ENCODE measurements around the gene ARMC9. TPM values are rescaled to one million over a fixed set of nuclear protein-coding genes. Genes with fewer than 3 reads are reported as not detected.

ARMC9 gene
- total RNA-seq, 4 donors from 2014 or later, result 11.5 to 59.5 (median 14.4) TPM

DNA sequence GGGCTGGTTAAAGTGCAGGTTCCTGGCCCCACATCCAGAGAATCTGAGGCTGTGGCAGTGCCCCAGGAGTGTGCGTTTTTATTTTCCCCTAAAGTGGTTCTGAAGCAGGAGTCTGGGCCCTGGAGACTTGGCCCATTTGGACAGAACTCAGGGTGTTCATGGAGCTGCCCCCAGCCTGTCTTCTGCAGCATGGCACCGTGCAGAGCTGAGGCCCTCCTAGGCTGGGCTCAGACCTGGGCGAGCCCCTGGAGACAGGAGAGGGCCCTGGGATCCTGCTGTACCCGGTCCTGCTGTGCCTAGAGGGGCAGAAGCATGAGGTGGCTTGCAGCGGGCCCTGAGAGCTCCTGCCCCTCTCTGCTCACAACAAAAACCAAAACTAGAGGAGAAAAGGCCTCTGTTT lies 138.3 kb downstream of the ARMC9 start:
- WGBS, 2 donors (ENCODE audit: low coverage in 1 of 2), result 85% methylated on average over 5 of the region's 5 CpGs; no CpG with 5 or more reads in 1 of the 2 donors

DNA sequence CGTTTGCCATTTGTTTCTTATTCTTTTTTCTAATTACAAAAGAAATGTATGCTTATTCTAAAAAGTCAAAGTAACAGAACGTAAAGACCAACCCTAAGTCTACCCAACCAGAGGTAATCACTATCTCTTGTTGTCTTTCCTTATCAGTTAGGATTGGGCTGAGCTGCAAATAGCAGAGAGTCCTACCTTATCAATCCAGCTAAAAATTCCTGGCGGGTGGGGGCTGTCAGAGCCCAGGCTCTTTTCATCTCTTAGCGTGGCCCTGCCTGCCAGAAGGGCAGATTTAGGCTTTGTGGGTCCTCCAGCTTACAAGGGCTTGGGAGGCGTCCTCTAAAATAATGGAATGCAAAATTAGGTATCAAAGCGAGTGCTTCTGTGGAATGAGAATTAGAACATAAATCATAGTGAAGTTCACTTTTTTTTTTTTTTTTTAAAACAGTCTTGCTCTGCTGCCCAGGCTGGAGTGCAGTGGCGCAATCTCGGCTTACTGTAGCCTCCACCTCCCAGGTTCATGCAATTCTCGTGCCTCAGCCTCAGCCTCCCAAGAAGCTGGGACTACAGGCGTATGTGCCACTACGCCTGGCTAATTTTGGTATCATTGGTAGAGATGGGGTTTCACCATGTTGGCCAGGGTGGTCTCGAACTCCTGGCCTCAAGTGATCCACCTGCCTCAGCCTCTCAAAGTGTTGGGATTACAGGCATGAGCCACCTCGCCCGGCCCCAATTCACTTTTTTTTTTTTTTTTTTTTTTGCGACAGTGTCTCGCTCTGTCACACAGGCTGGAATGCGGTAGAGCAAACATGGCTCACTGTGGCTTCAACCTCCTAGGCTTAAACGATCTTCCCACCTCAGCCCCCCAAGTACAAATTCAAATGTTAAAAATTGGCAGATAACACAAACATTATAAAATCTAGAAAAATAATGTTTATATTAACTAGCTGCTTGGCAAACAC lies 139.7 kb downstream of the ARMC9 start:
- Histone ChIP-seq H3K9me3 (no peaks in the 10 kb centered on the region), H3K27me3 (no peaks in the 10 kb centered on the region), H3K4me1 (no peaks in the 10 kb centered on the region), H3K27ac (no peak overlapping the region), H3K36me3 (no peaks in the 10 kb centered on the region), H3K4me3 (no peak overlapping the region)
- in situ Hi-C loops (cut with MboI; ENCODE audit: low pct_ligation_motif_present in 1 of 4, low pct_unique_long_range_greater_than_20kb in 1 of 4, low sequenced_read_pairs in 3 of 4), result no loop called here
- TF ChIP-seq POLR2AphosphoS5 (IDR thresholded peaks at IDR 0.05) (no peak), CTCF (IDR thresholded peaks at IDR 0.05) (no peak), EP300 (IDR thresholded peaks at IDR 0.05; ENCODE audit: low read depth) (no peak), POLR2A (IDR thresholded peaks at IDR 0.05) (no peak)
- DNase-seq, result no peak
- intact Hi-C loops (cut with DNase I; ENCODE audit: low total_unique reads), result no loop called here
- 86 to 89% methylated on average over 9 to 18 of the region's 18 CpGs for WGBS, 2 donors (ENCODE audit: low coverage in 1 of 2)

More for the DNA sequence above, 138.3 kb downstream of the ARMC9 start:
- Histone ChIP-seq H3K27me3 (no peaks in the 10 kb centered on the region), H3K9me3 (no peaks in the 10 kb centered on the region), H3K4me3 (no peak overlapping the region), H3K4me1 (no peaks in the 10 kb centered on the region), H3K36me3 (no peaks in the 10 kb centered on the region), H3K27ac (no peak overlapping the region)
- in situ Hi-C loops (cut with MboI; ENCODE audit: low pct_ligation_motif_present in 1 of 4, low pct_unique_long_range_greater_than_20kb in 1 of 4, low sequenced_read_pairs in 3 of 4), result no loop called here
- intact Hi-C loops (cut with DNase I; ENCODE audit: low total_unique reads), result no loop called here
- no peak for DNase-seq
- no peak for TF ChIP-seq POLR2A (IDR thresholded peaks at IDR 0.05)
- TF ChIP-seq CTCF (IDR thresholded peaks at IDR 0.05), result no peak
- TF ChIP-seq EP300 (IDR thresholded peaks at IDR 0.05; ENCODE audit: low read depth), result no peak
- TF ChIP-seq POLR2AphosphoS5 (IDR thresholded peaks at IDR 0.05), result no peak

DNA sequence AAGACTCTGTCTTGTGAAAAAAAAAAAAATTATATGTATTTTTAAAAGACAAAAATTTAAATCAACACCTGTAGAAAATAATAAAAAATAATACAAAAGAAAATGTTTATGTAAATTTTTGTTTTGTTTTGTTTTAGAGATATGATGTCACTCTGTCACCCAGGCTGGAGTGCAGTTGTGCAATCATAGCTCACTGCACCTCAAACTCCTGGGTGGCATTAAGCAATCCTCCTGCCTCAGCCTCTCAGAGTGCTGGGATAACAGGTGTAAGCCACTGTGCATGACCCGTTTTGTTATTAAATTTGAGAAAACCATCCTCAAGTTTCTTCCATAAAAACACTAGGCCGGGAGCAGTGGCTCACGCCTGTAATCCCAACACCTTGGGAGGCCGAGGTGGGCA lies 140.9 kb downstream of the ARMC9 start:
- H3K4me3 ChIP-seq, result no peak overlapping the region
- intact Hi-C loops (cut with DNase I; ENCODE audit: low total_unique reads), result no loop called here

More for the DNA sequence above, 140.9 kb downstream of the ARMC9 start:
- in situ Hi-C loops (cut with MboI; ENCODE audit: low pct_ligation_motif_present in 1 of 4, low pct_unique_long_range_greater_than_20kb in 1 of 4, low sequenced_read_pairs in 3 of 4), result no loop called here
- no peak for TF ChIP-seq EP300 (IDR thresholded peaks at IDR 0.05; ENCODE audit: low read depth)
- TF ChIP-seq CTCF (IDR thresholded peaks at IDR 0.05), result no peak
- TF ChIP-seq POLR2AphosphoS5 (IDR thresholded peaks at IDR 0.05), result no peak
- no peak for TF ChIP-seq POLR2A (IDR thresholded peaks at IDR 0.05)
- Histone ChIP-seq H3K4me1 (peaks cover 0 to 8% (median 4%) of the 10 kb centered on the region in 4 donors), H3K27me3 (no peaks in the 10 kb centered on the region), H3K36me3 (no peaks in the 10 kb centered on the region), H3K27ac (no peak overlapping the region), H3K9me3 (no peaks in the 10 kb centered on the region)
- 94 to 100% methylated on average over 4 of the region's 4 CpGs for WGBS, 2 donors (ENCODE audit: low coverage in 1 of 2)
- DNase-seq, result no peak
